ENCODE measurements around the gene BBS2.
A peak's percentile ranks its signal among the peaks of the same experiment; 100 is the strongest.

BBS2 gene

DNA sequence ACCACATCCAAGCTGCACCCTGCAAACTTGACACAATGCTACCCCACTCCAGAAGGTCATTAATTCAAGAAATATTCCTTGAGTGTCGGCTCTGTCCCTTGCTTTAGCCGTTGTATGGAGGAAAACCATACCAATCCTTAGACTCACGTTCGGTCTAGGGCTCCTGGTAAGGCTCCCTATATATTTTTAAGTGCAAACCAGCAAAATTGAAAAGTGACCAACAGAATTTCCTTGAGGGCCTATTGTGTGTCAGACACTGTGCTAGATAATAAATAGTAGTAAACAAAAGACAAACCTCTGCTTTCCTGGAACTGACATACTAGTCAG is 390 bp upstream of the BBS2 start:
- TF ChIP-seq, protein P1, sequence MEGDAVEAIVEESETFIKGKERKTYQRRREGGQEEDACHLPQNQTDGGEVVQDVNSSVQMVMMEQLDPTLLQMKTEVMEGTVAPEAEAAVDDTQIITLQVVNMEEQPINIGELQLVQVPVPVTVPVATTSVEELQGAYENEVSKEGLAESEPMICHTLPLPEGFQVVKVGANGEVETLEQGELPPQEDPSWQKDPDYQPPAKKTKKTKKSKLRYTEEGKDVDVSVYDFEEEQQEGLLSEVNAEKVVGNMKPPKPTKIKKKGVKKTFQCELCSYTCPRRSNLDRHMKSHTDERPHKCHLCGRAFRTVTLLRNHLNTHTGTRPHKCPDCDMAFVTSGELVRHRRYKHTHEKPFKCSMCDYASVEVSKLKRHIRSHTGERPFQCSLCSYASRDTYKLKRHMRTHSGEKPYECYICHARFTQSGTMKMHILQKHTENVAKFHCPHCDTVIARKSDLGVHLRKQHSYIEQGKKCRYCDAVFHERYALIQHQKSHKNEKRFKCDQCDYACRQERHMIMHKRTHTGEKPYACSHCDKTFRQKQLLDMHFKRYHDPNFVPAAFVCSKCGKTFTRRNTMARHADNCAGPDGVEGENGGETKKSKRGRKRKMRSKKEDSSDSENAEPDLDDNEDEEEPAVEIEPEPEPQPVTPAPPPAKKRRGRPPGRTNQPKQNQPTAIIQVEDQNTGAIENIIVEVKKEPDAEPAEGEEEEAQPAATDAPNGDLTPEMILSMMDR (conservative IDR thresholded peaks at IDR 0.05; ENCODE audit: low read depth, low read length), result no peak

GRCh38 chr16:56518425-56518824 is 1.4 kb downstream of the BBS2 start:
- TF ChIP-seq, protein P1 (conservative IDR thresholded peaks at IDR 0.05; ENCODE audit: low read depth, low read length), result no peak
- H3K4me3 ChIP-seq (ENCODE audit: low read length), result no peak overlapping the region
- DNase-seq (ENCODE audit: low read depth), result no peak

More for the DNA sequence above, 390 bp upstream of the BBS2 start:
- DNase-seq (ENCODE audit: low read depth), result no peak
- H3K4me3 ChIP-seq (ENCODE audit: low read length), result peak overlapping the region; percentile 95

DNA sequence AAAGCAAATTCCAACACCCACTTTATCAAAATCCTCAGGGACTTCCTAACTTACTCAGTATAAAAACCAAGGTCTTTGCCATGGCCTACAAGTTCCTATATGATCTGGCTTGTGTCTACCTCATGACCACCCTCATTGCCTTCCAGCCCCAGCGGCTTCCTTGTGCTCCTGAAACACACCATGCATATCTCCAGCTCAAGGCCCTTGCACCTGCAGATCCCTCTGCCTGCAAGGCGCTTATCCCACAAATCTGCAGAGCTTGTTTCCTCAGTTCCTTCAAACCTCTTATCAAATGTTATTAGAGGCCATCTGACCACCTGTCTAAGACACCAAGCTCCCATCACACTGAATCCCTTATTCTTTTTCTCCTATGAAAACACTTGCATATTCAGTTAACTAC is 2.6 kb downstream of the BBS2 start:
- TF ChIP-seq, protein P1 (conservative IDR thresholded peaks at IDR 0.05; ENCODE audit: low read depth, low read length), result no peak

DNA sequence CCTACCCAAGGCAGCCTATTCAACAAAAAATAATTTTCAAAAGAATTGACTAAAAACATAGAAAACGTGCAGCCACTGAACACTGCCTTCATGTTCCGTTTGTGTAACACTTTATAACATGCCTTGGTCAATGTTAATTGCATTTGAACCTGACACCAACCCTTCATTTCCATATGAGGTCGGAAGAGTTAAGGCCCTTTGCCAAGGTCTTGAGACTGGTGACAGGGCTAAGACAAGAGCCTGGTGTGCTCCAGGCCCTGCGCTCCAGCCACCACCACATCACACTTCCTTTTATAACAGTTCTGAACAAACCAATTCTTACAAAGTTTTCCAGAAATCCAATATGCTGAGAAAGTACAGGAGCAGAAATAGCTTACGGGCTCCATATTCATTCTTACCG is 4.2 kb downstream of the BBS2 start:
- no peak for DNase-seq (ENCODE audit: low read depth)
- TF ChIP-seq, protein P1 (conservative IDR thresholded peaks at IDR 0.05; ENCODE audit: low read depth, low read length), result no peak
- H3K4me3 ChIP-seq (ENCODE audit: low read length), result no peak overlapping the region

More for the DNA sequence above, 2.6 kb downstream of the BBS2 start:
- no peak overlapping the region for H3K4me3 ChIP-seq (ENCODE audit: low read length)
- DNase-seq (ENCODE audit: low read depth), result no peak

GRCh38 chr16:56514845-56515244 is 5.0 kb downstream of the BBS2 start:
- TF ChIP-seq, protein P1 (conservative IDR thresholded peaks at IDR 0.05; ENCODE audit: low read depth, low read length), result no peak
- H3K4me3 ChIP-seq (ENCODE audit: low read length), result no peak overlapping the region
- no peak for DNase-seq (ENCODE audit: low read depth)

GRCh38 chr16:56513972-56514371 is 5.9 kb downstream of the BBS2 start:
- no peak for DNase-seq (ENCODE audit: low read depth)
- no peak overlapping the region for H3K4me3 ChIP-seq (ENCODE audit: low read length)
- TF ChIP-seq, protein P1 (conservative IDR thresholded peaks at IDR 0.05; ENCODE audit: low read depth, low read length), result peak; percentile 76

- no peak for DNase-seq (ENCODE audit: low read depth)
- H3K4me3 ChIP-seq (ENCODE audit: low read length), result no peak overlapping the region
- TF ChIP-seq, protein P1 (conservative IDR thresholded peaks at IDR 0.05; ENCODE audit: low read depth, low read length), result no peak
Observed at GRCh38 chr16:56513091-56513490, 6.7 kb downstream of the BBS2 start.

Measured in retinal pigment epithelial cell (primary cell).